GM18502 (cell line): Measurements from ENCODE around the gene GPS2.

ENCODE experiments used
- ATAC-seq: cut with Tn5 transposase; IDR thresholded peaks from one replicate; pipeline ENCODE4 v1.9.1; 2021; ENCODE audit warnings: mild to moderate bottlenecking; ENCODE audit not compliant: unreplicated experiment, poor library complexity

Gene GPS2

GRCh38 chr17:7321466-7321865 is 6.3 kb upstream of the GPS2 start:
- ATAC-seq = no peak

- no peak for ATAC-seq
Measured at GRCh38 chr17:7318121-7318860, 3.1 kb upstream of the GPS2 start.

GRCh38 chr17:7317161-7317803 is 2.1 kb upstream of the GPS2 start:
- no peak for ATAC-seq

GRCh38 chr17:7315570-7316235 is 543 bp upstream of the GPS2 start:
- ATAC-seq = no peak

GRCh38 chr17:7313890-7314718 is 1.1 kb downstream of the GPS2 start:
- ATAC-seq = no peak

GRCh38 chr17:7313088-7313889 is 1.9 kb downstream of the GPS2 start:
- no peak for ATAC-seq

- ATAC-seq = no peak
Measured at GRCh38 chr17:7312432-7313087, 2.6 kb downstream of the GPS2 start.

- ATAC-seq = no peak
Measured at GRCh38 chr17:7311110-7311705, 4.0 kb downstream of the GPS2 start.

GRCh38 chr17:7309628-7310027 is 5.5 kb downstream of the GPS2 start:
- ATAC-seq = no peak

GRCh38 chr17:7308625-7309433 is 6.3 kb downstream of the GPS2 start:
- ATAC-seq = no peak

GRCh38 chr17:7307686-7308624 is 7.2 kb downstream of the GPS2 start:
- ATAC-seq = no peak

- peak; percentile 74 for ATAC-seq
Measured at GRCh38 chr17:7306911-7307685, 8.1 kb downstream of the GPS2 start, which contains the start of gene EIF5A. Gene EIF5A, plus strand, starts transcription at chr17:7307628. Its CDS starts 2,008 bp downstream, at chr17:7309636.

GRCh38 chr17:7304179-7304578 is 11.0 kb downstream of the GPS2 start:
- no peak for ATAC-seq

GRCh38 chr17:7296189-7296861 is 18.8 kb downstream of the GPS2 start:
- no peak for ATAC-seq
